Liver (tissue), 9 donors: Measurements from ENCODE around the gene COX5A. TPM values are rescaled to one million over a fixed set of nuclear protein-coding genes. Genes with fewer than 3 reads are reported as not detected.

Experiments used
- DNase-seq: peaks from one replicate; pipeline ENCODE4 v3.0.0-alpha.2; 2017; ENCODE audit warnings: low spot score
- H3K27ac ChIP-seq, 2 donors: one replicate each; pipeline ENCODE4 v1.7.0; 2013; ENCODE audit warnings: inconsistent platforms in 2 of 2, low read length in 2 of 2, control low read depth in 1 of 2, low read depth in 1 of 2, mild to moderate bottlenecking in 1 of 2
- H3K27me3 ChIP-seq, 4 donors: one replicate each; pipeline versions ENCODE4 v1.6.1 to v1.7.0; 2013; ENCODE audit warnings: low read length in 3 of 4, inconsistent platforms in 1 of 4, mild to moderate bottlenecking in 1 of 4, moderate library complexity in 1 of 4; ENCODE audit not compliant: control insufficient read depth in 4 of 4, insufficient read depth in 4 of 4
- H3K36me3 ChIP-seq, 4 donors: one replicate each; pipeline versions ENCODE4 v1.6.1 to v1.7.0; 2013; ENCODE audit warnings: low read length in 3 of 4, mild to moderate bottlenecking in 3 of 4, low read depth in 1 of 4, moderate library complexity in 1 of 4; ENCODE audit not compliant: control insufficient read depth in 4 of 4, insufficient read depth in 3 of 4
- H3K4me1 ChIP-seq, 4 donors: one replicate each; pipeline versions ENCODE4 v1.6.1 to v1.7.0; 2013; ENCODE audit warnings: low read length in 3 of 4, mild to moderate bottlenecking in 3 of 4, moderate library complexity in 1 of 4; ENCODE audit not compliant: control insufficient read depth in 4 of 4, insufficient read depth in 4 of 4
- H3K4me3 ChIP-seq, 3 donors: one replicate each; pipeline versions ENCODE4 v1.6.1 to v1.7.0; 2013; ENCODE audit warnings: low read length in 3 of 3, control low read depth in 1 of 3, low read depth in 1 of 3, mild to moderate bottlenecking in 1 of 3
- H3K9ac ChIP-seq, 2 donors: one replicate each; pipeline ENCODE4 v1.7.0; 2013; ENCODE audit warnings: low read length in 2 of 2, mild to moderate bottlenecking in 2 of 2, moderate library complexity in 2 of 2, control low read depth in 1 of 2, low read depth in 1 of 2
- H3K9me3 ChIP-seq, 4 donors: one replicate each; pipeline versions ENCODE4 v1.6.1 to v1.7.0; 2013; ENCODE audit warnings: low read length in 3 of 4; ENCODE audit not compliant: control insufficient read depth in 4 of 4
- CTCF ChIP-seq: fragments of 150-350 bp; IDR thresholded peaks from 2 replicates; pipeline ENCODE4 v1.5.1; 2017; ENCODE audit warnings: improper control_type of control experiment, low read depth, low read length; ENCODE audit not compliant: missing input control
- EGR1 ChIP-seq, 2 donors: IDR thresholded peaks; 2 replicates each; pipeline ENCODE4 v1.6.1; 2016 to 2018; ENCODE audit warnings: antibody characterized with exemption in 2 of 2, low read depth in 2 of 2
- FOXA1 ChIP-seq: IDR thresholded peaks from 2 replicates; pipeline ENCODE4 v1.6.1; 2016; ENCODE audit warnings: antibody characterized with exemption
- FOXA2 ChIP-seq: IDR thresholded peaks from 2 replicates; pipeline ENCODE4 v1.6.1; 2016; ENCODE audit warnings: antibody characterized with exemption
- GABPA ChIP-seq, 2 donors: IDR thresholded peaks in 1 of 2; conservative IDR thresholded peaks in 1 of 2; 2 replicates each; pipeline ENCODE4 v1.6.1; 2016; ENCODE audit warnings: antibody characterized with exemption in 2 of 2, mild to moderate bottlenecking in 1 of 2, moderate library complexity in 1 of 2
- HNF4A ChIP-seq, 2 donors: conservative IDR thresholded peaks; 2 replicates each; pipeline ENCODE4 v1.6.1; 2016; ENCODE audit warnings: antibody characterized with exemption in 2 of 2, mild to moderate bottlenecking in 2 of 2
- HNF4G ChIP-seq: IDR thresholded peaks from 2 replicates; pipeline ENCODE4 v1.6.1; 2016; ENCODE audit warnings: antibody characterized with exemption
- JUND ChIP-seq, 2 donors: IDR thresholded peaks; 2 replicates each; pipeline ENCODE4 v1.6.1; 2016; ENCODE audit warnings: antibody characterized with exemption in 2 of 2
- MAX ChIP-seq: IDR thresholded peaks from 2 replicates; pipeline ENCODE4 v1.6.1; 2016; ENCODE audit warnings: antibody characterized with exemption
- NR2F2 ChIP-seq: IDR thresholded peaks from 2 replicates; pipeline ENCODE4 v1.6.1; 2016; ENCODE audit warnings: antibody characterized with exemption
- RAD21 ChIP-seq, 2 donors: IDR thresholded peaks; 2 replicates each; pipeline ENCODE4 v1.6.1; 2016; ENCODE audit warnings: antibody characterized with exemption in 2 of 2, mild to moderate bottlenecking in 2 of 2
- RXRA ChIP-seq, 2 donors: IDR thresholded peaks; 2 replicates each; pipeline ENCODE4 v1.6.1; 2017 to 2018; ENCODE audit warnings: antibody characterized with exemption in 2 of 2, mild to moderate bottlenecking in 1 of 2
- SP1 ChIP-seq: IDR thresholded peaks from 2 replicates; pipeline ENCODE4 v1.6.1; 2018; ENCODE audit warnings: antibody characterized with exemption, mild to moderate bottlenecking
- TAF1 ChIP-seq: conservative IDR thresholded peaks from 2 replicates; pipeline ENCODE4 v1.6.1; 2016; ENCODE audit warnings: antibody characterized with exemption, mild to moderate bottlenecking
- YY1 ChIP-seq: IDR thresholded peaks from 2 replicates; pipeline ENCODE4 v1.6.1; 2016; ENCODE audit warnings: antibody characterized with exemption, mild to moderate bottlenecking
- ZBTB33 ChIP-seq: IDR thresholded peaks from 2 replicates; pipeline ENCODE4 v1.6.1; 2016; ENCODE audit warnings: antibody characterized with exemption
- WGBS: extraction: QIAGEN DNeasy Blood & Tissue Kit; methylation state at CpG from one replicate; pipeline ENCODE4 v1.1.7; 2013; 5-methylcytosine and 5-hydroxymethylcytosine counted together
- polyA plus RNA-seq, 2 donors: library from polyadenylated mRNA; stranded (reverse) in 1 of 2; unstranded in 1 of 2; fragments of 200-250 nt in 1 of 2; fragments of >200 nt in 1 of 2; fragmentation: Nextera tagmentation in 1 of 2; extraction: Ambion mirVana in 1 of 2; gene quantifications; one replicate each; pipeline versions ENCODE4 v1.2.1 to v1.2.3, GENCODE V29; 2013 to 2015
- total RNA-seq, 2 donors: library from RNA; depleted of rRNA; stranded (reverse); fragments of >200 nt; gene quantifications; one replicate each; pipeline ENCODE4 v1.2.3, GENCODE V29; 2014
- donor health status: healthy.
- donor health status: healthy.
- donor health status: healthy.
- donor health status: healthy.
- donor health status: healthy.

The COX5A gene
- total and polyA plus RNA-seq, 4 donors = 47.9 to 374 (median 190) TPM

GRCh38 chr15:74882528-74882927, 55.3 kb downstream of the COX5A start:
- WGBS = 95% methylated on average over 6 of the region's 6 CpGs
- no peaks in the 10 kb centered on the region for H3K27me3 ChIP-seq
- no peak overlapping the region for H3K9ac ChIP-seq
- no peak for TF ChIP-seq NR2F2
- no peak for TF ChIP-seq HNF4A (conservative IDR thresholded peaks at IDR 0.05)
- TF ChIP-seq EGR1 (IDR thresholded peaks at IDR 0.05; ENCODE audit: low read depth in 2 of 2) = no peak
- no peak for TF ChIP-seq RXRA (IDR thresholded peaks at IDR 0.05)
- no peak for TF ChIP-seq MAX
- TF ChIP-seq FOXA1 = no peak
- no peak for TF ChIP-seq JUND (IDR thresholded peaks at IDR 0.05)
- no peak for TF ChIP-seq SP1
- no peak for TF ChIP-seq TAF1
- TF ChIP-seq YY1 = no peak
- no peak for TF ChIP-seq HNF4G
- no peak for TF ChIP-seq ZBTB33
- no peak for TF ChIP-seq FOXA2
- no peak for TF ChIP-seq RAD21 (IDR thresholded peaks at IDR 0.05)
- TF ChIP-seq CTCF = no peak
- H3K4me1 ChIP-seq = no peaks in the 10 kb centered on the region
- no peaks in the 10 kb centered on the region for H3K36me3 ChIP-seq
- H3K4me3 ChIP-seq = no peak overlapping the region
- peaks cover 0 to 3% (median under 1%) of the 10 kb centered on the region in 4 donors for H3K9me3 ChIP-seq
- no peak for DNase-seq
- no peak overlapping the region for H3K27ac ChIP-seq

GRCh38 chr15:74878273-74878672, 59.6 kb downstream of the COX5A start:
- H3K9ac ChIP-seq = no peak overlapping the region
- no peak overlapping the region for H3K4me3 ChIP-seq
- H3K36me3 ChIP-seq = no peaks in the 10 kb centered on the region
- WGBS = 79% methylated on average over 4 of the region's 4 CpGs
- H3K9me3 ChIP-seq = peaks cover 0 to 3% (median under 1%) of the 10 kb centered on the region in 4 donors
- no peaks in the 10 kb centered on the region for H3K27me3 ChIP-seq
- H3K4me1 ChIP-seq = peaks cover 0 to 6% (median 2%) of the 10 kb centered on the region in 4 donors
- no peak for DNase-seq
- no peak for TF ChIP-seq NR2F2
- no peak for TF ChIP-seq FOXA1
- no peak for TF ChIP-seq GABPA (IDR thresholded peaks at IDR 0.05 in 1 of 2, conservative IDR thresholded peaks at IDR 0.05 in 1 of 2)
- TF ChIP-seq CTCF = no peak
- no peak for TF ChIP-seq YY1
- TF ChIP-seq RAD21 (IDR thresholded peaks at IDR 0.05) = no peak
- no peak for TF ChIP-seq RXRA (IDR thresholded peaks at IDR 0.05)
- no peak overlapping the region for H3K27ac ChIP-seq
